DND-41 (cell line): ENCODE data around the gene CCDC74B.
"Not testable (repeated sequence)": the region's sequence is repeated elsewhere in the genome, so short reads cannot be mapped to it uniquely, and the experiment has no call there.

Experiments
- EZH2 ChIP-seq: IDR thresholded peaks from 3 replicates; pipeline ENCODE4 v1.6.1; 2012; ENCODE audit warnings: borderline replicate concordance, low read depth, mild to moderate bottlenecking, moderate library complexity, low read length, inconsistent platforms; ENCODE audit not compliant: severe bottlenecking
- TF ChIP-seq, protein P1 (sequence below): IDR thresholded peaks from 2 replicates; pipeline ENCODE4 v1.5.1; 2012; ENCODE audit warnings: borderline replicate concordance, low read length, moderate library complexity, mild to moderate bottlenecking; ENCODE audit not compliant: poor library complexity, severe bottlenecking; ENCODE audit errors: extremely low read depth

DNA sequence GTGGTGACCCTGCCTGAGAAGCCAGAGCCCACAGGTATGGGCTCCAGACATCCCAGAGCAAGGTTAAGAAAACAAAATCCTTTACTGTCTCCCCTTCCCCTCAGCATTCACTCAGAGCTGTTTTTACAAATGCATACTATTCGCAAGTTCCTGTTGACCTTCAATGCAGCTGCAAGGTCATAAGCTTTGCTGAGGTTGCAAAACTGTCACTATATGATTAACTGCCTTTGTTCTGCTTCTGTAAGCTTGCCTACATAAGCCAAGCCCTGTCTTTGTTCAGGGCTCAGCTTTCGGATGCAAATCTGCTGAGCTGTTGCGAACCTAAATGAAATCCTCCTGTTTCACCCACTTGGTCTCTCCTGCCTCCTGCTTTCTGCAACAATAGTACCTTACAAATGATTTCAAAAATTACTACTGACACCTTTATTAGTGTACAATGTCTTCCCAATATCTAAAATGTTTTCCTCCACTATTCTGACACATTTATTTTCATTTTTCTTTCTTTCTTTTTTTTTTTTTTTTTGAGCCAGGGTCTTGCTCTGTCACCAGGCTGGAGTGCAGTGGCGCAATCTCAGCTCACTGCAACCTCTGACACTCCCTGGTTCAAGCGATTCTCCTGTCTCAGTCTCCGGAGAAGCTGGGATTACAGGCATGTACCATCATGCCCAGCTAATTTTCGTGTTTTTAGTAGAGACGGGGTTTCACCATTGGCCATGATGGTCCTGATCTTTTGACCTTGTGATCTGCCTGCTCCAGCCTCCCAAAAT lies 42.1 kb downstream of the CCDC74B start:
- TF ChIP-seq, protein P1, sequence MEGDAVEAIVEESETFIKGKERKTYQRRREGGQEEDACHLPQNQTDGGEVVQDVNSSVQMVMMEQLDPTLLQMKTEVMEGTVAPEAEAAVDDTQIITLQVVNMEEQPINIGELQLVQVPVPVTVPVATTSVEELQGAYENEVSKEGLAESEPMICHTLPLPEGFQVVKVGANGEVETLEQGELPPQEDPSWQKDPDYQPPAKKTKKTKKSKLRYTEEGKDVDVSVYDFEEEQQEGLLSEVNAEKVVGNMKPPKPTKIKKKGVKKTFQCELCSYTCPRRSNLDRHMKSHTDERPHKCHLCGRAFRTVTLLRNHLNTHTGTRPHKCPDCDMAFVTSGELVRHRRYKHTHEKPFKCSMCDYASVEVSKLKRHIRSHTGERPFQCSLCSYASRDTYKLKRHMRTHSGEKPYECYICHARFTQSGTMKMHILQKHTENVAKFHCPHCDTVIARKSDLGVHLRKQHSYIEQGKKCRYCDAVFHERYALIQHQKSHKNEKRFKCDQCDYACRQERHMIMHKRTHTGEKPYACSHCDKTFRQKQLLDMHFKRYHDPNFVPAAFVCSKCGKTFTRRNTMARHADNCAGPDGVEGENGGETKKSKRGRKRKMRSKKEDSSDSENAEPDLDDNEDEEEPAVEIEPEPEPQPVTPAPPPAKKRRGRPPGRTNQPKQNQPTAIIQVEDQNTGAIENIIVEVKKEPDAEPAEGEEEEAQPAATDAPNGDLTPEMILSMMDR, result not testable (repeated sequence)
- TF ChIP-seq EZH2, result not testable (repeated sequence)
